Colon (tissue), 2 donors: ENCODE data around the gene RELN.

ENCODE experiments used
- FAIRE-seq: peaks from 2 replicates; lab custom pipeline; 2012; peaks lifted over from hg19 to GRCh38; lab: Jason Lieb, UNC
- donor health status: control.
- donor health status: control.

Gene RELN

GRCh38 chr7:103990991-103991390, 1.5 kb upstream of the RELN start:
- FAIRE-seq, result no peak

- no peak for FAIRE-seq
These were observed 618 bp upstream of the RELN start for GRCh38 chr7:103989785-103990767.

DNA sequence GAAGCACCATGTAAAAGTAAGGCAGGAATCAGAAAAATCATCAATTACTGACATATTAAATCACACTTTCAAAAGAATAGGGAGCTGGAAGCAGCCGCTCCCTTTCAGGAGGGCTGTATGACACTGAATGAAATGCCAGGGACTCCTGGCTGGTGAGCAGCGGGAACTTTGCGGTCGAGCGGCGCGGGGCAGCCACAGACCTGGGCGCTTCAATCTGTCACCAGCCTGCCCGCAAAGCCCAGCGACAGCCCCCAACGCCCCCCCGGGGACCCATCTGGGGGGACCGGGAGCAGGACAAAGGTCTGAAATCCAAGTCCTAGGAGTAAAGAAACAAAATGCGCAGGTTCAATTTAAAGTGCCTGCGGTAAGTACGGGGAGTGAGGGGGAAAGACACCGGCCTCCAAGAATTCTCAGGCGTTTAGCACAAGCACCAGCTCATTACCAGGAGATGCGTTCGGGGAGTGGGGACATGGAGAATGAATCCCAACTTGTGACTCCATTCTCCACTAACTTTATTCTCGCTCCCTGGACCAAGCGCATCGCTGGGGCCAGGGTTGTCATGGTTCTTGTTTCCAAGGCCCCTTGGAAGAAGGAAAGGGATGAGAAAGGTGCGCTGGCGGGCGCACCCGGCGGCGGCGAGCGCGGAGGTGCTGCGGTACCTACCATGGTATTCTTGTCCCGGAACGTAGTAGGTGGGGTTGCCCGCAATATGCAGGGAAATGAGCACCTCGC, 824 bp downstream of the RELN start:
- no peak for FAIRE-seq

DNA sequence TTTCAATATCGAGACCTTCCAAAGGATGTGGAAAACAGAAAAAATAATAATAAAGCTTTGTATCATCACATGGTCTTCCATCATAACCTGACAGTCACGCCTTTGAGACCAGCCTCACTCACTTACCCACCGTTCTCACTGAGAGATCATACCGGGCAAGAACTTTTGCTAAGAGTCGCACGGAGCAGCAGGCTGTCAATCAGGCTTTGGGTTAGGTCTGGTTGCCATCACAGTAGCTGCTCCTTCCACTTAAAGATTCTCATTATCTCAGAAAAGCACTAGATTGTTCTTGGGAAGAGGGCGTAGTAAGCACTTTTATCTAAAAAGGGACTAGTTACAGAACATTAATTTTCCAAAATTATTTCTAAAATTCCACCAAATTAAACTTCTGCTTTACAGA, 2.0 kb downstream of the RELN start:
- FAIRE-seq, result no peak

GRCh38 chr7:103985565-103986126, 3.8 kb downstream of the RELN start:
- FAIRE-seq, result no peak

GRCh38 chr7:103984050-103984449, 5.4 kb downstream of the RELN start:
- FAIRE-seq, result no peak

- no peak for FAIRE-seq
These were observed 6.1 kb downstream of the RELN start for GRCh38 chr7:103983201-103983977.

- no peak for FAIRE-seq
These were observed 8.4 kb downstream of the RELN start for GRCh38 chr7:103981003-103981423.

- no peak for FAIRE-seq
These were observed 16.6 kb downstream of the RELN start for GRCh38 chr7:103972779-103973434.

DNA sequence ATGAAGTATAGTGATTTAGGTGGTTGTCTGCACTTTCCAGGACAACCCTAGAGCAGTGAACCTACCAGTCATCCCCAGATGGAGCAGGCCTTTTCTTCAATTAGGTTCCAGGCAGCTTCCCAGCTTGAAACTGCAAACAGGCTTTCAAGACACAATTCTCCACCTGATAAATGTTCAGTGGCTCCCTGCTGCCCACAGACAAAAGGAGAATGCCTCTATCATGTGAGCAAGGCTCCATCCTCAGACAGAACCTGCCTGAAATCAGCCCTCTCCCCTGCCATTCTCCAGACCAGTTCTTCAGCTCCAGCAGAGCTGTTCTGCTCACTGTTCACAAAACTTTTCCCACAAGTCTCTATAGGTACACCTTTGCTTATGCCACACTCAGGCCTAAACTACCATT, 22.1 kb downstream of the RELN start:
- no peak for FAIRE-seq

GRCh38 chr7:103966593-103967277, 22.7 kb downstream of the RELN start:
- no peak for FAIRE-seq

DNA sequence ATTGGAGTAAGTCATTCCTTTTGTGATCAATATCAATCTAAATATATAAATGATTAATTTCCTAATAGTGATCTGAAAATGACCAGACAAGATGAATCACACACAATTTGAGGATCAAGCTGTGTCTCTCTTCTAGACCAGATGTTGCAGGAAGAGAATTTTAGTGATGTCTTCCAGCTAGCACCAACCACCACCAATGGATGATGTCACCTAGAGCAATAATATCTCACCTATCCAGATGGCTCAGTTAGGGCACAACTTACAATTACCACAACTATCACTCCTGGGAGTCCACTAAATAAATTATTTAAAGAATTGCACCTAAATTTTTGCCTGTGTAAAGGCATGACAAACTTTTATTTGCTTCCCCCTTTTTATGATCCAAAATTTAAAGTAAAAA, 25.2 kb downstream of the RELN start:
- no peak for FAIRE-seq

GRCh38 chr7:103962070-103962469, 27.4 kb downstream of the RELN start:
- FAIRE-seq, result no peak

DNA sequence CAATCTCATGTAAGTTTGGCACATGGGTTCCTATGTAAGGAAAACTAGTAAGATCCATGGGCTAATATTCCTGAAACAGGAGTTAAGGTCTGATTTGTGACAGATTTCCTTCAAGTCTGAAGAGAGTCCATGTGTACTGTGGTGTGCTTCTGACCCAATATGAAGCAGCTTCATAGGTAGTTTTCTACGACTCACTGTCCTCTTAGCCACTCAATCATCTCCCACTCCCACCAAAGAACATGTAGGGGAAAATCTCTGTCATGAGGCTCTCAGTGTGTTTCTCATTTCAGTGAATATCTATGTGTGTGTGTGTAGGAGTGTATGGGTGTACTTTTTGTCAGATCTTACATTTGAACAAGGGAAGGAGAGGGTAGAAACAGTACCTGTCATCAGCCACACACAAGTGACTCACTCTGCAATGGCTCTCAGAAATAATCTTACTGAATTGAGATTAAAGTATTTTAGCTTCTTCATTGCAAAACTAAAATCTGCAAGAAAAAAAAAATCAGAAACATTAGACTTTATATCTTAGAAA, 31.1 kb downstream of the RELN start:
- no peak for FAIRE-seq

DNA sequence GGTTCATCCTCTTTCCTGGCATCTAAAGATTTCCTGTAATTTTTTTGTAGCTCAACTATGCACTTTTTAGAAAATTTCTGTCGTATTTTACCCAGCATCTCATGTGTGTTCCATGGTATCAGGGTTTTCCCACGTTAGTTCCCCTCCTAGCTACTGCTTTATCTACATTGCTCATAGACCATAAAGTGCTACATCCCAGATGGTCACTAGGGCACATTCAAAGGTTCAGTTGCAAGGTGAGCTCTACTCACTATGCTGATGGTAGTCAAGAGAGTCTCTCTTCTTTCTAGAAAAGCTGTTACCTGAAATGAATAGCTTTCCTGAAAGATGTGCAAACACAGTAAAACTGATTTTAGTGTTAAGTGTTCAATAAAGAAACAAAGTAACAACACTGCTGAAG, 33.5 kb downstream of the RELN start:
- FAIRE-seq, result no peak

DNA sequence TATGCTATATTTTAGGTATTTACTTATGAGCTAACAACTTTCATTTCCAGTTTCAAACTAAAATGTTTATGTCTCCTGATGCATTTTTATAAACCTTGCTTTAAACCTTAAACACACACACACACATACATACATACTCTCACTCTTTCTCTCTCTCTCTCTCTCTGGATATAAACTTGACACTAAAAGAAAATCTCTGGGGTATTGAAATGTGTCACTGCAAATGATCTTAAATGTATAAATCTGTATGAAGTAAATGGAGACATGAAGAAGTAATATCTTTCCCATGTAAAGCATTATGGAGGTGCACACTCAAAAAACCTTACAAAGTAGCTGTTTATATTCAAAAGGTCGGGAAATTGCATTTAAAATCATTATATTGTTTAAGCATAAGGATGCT, 37.0 kb downstream of the RELN start:
- FAIRE-seq, result no peak

- FAIRE-seq, result no peak
These were observed 38.1 kb downstream of the RELN start for GRCh38 chr7:103951311-103951710.

DNA sequence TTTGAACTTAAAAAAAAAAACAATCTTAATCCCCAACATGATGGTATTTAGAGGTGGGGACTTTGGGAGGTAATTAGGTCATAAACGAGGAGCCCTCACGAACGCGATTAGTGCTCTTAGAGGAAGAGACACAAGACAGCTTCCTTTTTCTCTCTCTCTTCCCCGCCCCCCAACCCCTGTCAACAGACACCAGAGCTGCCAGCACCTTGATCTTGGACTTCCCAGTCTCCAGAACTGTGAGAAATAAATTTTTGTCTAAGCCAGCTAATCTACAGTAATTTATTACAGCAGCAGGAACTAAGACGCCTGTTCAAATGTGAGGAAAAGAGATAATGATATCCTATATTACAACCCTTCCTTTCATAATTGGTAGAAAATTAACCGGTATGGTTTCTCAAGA, 40.1 kb downstream of the RELN start:
- no peak for FAIRE-seq

DNA sequence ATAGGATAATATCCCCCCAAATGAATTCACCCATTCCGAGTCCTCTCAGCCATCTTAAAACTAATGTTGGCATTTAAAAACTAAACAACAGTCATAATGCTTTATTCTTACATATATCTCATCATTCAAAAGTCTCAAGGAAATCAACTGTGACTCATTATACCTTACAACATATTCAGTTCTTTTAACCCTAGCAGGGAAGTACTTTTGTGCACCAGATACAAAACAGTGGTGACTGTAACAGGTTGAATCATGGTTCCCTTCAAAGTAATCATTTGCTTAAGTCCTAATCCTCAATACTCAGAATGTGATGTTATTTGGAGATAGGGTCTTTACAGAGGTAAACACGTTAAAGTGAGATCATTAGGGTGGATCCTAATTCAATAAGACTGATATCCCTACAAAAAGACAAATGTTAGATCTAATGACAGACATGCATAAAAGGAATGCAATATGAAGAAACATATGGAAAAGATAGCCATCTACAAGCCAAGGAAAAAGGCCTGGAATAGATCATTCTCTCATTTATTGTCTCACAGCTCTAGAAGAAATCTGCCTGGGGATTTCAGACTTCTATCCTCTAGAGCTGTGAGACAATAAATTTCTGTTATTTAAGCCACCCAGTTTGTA, 42.3 kb downstream of the RELN start:
- FAIRE-seq, result no peak

GRCh38 chr7:103944230-103944900, 45.1 kb downstream of the RELN start:
- FAIRE-seq, result no peak
